ENCODE results near the gene C1orf53.

DNA sequence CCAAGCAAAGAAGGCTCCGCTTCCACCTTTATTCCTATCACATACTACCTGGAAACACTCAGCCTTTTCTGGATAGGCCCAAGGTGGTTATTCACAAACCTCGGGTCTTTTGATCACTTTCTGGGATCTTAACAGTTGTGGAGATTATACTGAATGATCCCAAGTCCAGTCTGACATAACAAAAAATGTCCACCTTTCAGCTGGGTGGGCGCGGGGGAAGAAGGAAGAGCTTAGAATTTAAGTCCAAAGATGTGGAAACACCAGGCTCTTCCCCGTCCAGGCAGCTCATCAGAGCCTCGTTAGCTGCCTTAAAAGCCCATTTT, 338 bp upstream of the C1orf53 start:
- TF ChIP-seq, protein P1, sequence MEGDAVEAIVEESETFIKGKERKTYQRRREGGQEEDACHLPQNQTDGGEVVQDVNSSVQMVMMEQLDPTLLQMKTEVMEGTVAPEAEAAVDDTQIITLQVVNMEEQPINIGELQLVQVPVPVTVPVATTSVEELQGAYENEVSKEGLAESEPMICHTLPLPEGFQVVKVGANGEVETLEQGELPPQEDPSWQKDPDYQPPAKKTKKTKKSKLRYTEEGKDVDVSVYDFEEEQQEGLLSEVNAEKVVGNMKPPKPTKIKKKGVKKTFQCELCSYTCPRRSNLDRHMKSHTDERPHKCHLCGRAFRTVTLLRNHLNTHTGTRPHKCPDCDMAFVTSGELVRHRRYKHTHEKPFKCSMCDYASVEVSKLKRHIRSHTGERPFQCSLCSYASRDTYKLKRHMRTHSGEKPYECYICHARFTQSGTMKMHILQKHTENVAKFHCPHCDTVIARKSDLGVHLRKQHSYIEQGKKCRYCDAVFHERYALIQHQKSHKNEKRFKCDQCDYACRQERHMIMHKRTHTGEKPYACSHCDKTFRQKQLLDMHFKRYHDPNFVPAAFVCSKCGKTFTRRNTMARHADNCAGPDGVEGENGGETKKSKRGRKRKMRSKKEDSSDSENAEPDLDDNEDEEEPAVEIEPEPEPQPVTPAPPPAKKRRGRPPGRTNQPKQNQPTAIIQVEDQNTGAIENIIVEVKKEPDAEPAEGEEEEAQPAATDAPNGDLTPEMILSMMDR (IDR thresholded peaks at IDR 0.05; ENCODE audit: low read length) = no peak
- no peak for TF ChIP-seq EZH2 (IDR thresholded peaks at IDR 0.05; ENCODE audit: borderline replicate concordance, low read length)
